OCI-LY7 (cell line): ENCODE results near the gene ARHGAP9. TPM values are rescaled to one million over a fixed set of nuclear protein-coding genes. Genes with fewer than 3 reads are reported as not detected.

Experiments
- BruUV-seq: library from RNA; stranded (reverse); fragments of 400-500 nt; replicated peaks from 2 replicates; lab custom pipeline; 2021; lab: Mats Ljungman, UMichigan
- CTCF ChIA-PET: fragments of 300-600 bp; sonication (Branson Sonifier 250); formaldehyde crosslinking; loops from one replicate; lab custom pipeline; 2022; ENCODE audit warnings: antibody characterized with exemption; ENCODE audit not compliant: unreplicated experiment; lab: Charles Lee
- POLR2A ChIA-PET: fragments of 300-600 bp; sonication (Branson Sonifier 250); formaldehyde crosslinking; loops from one replicate; lab custom pipeline; 2022; ENCODE audit warnings: antibody characterized with exemption; lab: Charles Lee
- DNase-seq: peaks from one replicate; pipeline ENCODE4 v3.0.0-alpha.2; 2015; ENCODE audit warnings: low spot score
- H2AFZ ChIP-seq: fragments of 200-600 bp; sonication (generic), shearing (Covaris generic); 2 replicates; pipeline ENCODE4 v1.6.1; 2014; ENCODE audit warnings: mild to moderate bottlenecking, antibody characterized with exemption, low read length, moderate library complexity
- H3K27ac ChIP-seq: fragments of 200-600 bp; sonication (generic); 2 replicates; pipeline ENCODE4 v1.5.1; 2014; ENCODE audit warnings: mixed run types, low read depth, mild to moderate bottlenecking, moderate library complexity, low read length, inconsistent platforms; ENCODE audit not compliant: poor library complexity, severe bottlenecking
- H3K36me3 ChIP-seq: fragments of 200-600 bp; sonication (generic); 2 replicates; pipeline ENCODE4 v1.6.1; 2014; ENCODE audit warnings: mild to moderate bottlenecking, antibody characterized with exemption, low read length, moderate library complexity, mixed read lengths; ENCODE audit not compliant: insufficient read depth
- H3K4me1 ChIP-seq: fragments of 200-600 bp; sonication (generic); 2 replicates; pipeline ENCODE4 v1.5.1; 2014; ENCODE audit warnings: mild to moderate bottlenecking, low read length; ENCODE audit not compliant: insufficient read depth, poor library complexity, severe bottlenecking
- H3K4me2 ChIP-seq: fragments of 200-600 bp; sonication (generic); 2 replicates; pipeline ENCODE4 v1.6.1; 2014; ENCODE audit warnings: mild to moderate bottlenecking, low read length
- H3K4me3 ChIP-seq: fragments of 200-600 bp; sonication (generic); 2 replicates; pipeline ENCODE4 v1.5.1; 2014; ENCODE audit warnings: mild to moderate bottlenecking, low read depth, low read length; ENCODE audit not compliant: poor library complexity, severe bottlenecking
- H3K79me2 ChIP-seq: fragments of 200-600 bp; sonication (generic); 2 replicates; pipeline ENCODE4 v1.6.1; 2016; ENCODE audit warnings: low read depth, mild to moderate bottlenecking, low read length, moderate library complexity, mixed read lengths; ENCODE audit not compliant: insufficient read depth
- H3K9me2 ChIP-seq: fragments of 200-600 bp; sonication (generic); 2 replicates; pipeline ENCODE4 v1.6.1; 2016; ENCODE audit warnings: mild to moderate bottlenecking, low read length, mixed read lengths; ENCODE audit not compliant: insufficient read depth
- H3K9me3 ChIP-seq: fragments of 200-600 bp; sonication (generic); 2 replicates; pipeline ENCODE4 v1.6.1; 2014; ENCODE audit warnings: mild to moderate bottlenecking, mixed run types, low read length, mixed read lengths
- H4K20me1 ChIP-seq: fragments of 200-600 bp; sonication (generic); 2 replicates; pipeline ENCODE4 v1.6.1; 2014; ENCODE audit warnings: mild to moderate bottlenecking, antibody characterized with exemption, low read length, moderate library complexity, mixed read lengths; ENCODE audit not compliant: insufficient read depth
- EZH2phosphoT487 ChIP-seq: fragments of 200-600 bp; sonication (generic); IDR thresholded peaks from 2 replicates; pipeline ENCODE4 v1.6.1; 2018; ENCODE audit warnings: low read depth, borderline replicate concordance, mild to moderate bottlenecking, mixed run types, antibody characterized with exemption, low read length, moderate library complexity, mixed read lengths
- intact Hi-C: fragments of 100-400 bp; cut with micrococcal nuclease; formaldehyde crosslinking; loops from one replicate; pipeline ENCODE4 v1.10.0; 2022; ENCODE audit not compliant: unreplicated experiment
- total RNA-seq, 2 experiments: library from RNA; depleted of rRNA in 1 of 2; stranded (reverse); fragments of >200 nt in 1 of 2; shearing (Covaris generic) in 1 of 2; gene quantifications; 2 replicates each; pipeline ENCODE4 v1.2.3, GENCODE V29; 2014 to 2022
- TF ChIP-seq, protein P1 (sequence below): fragments of 200-600 bp; sonication (generic); conservative IDR thresholded peaks from 2 replicates; pipeline ENCODE4 v1.5.1; 2014; ENCODE audit warnings: mild to moderate bottlenecking, antibody characterized with exemption, low read length, moderate library complexity, mixed read lengths

ARHGAP9 gene
- total RNA-seq, 2 experiments from 2014 or later: 66.2 to 111 TPM

DNA sequence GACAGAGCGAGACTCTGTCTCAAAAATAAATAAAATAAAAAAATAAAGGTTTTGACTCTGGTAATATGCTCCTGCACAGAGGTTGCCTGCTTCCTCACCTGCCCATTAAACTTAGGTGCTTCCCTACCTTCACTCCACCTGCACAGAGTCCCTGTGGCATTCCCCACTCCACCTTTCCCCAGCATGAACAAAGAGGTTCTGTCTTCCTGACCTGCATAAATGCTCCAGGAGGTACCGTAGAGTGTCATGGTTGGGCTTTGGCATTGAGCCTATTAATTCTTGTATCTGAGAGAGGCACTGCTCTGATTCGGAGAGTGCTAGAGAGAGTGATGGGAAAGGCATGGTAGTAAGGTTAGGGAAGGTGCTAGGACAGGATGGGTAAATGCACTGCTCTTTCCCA is 6.3 kb downstream of the ARHGAP9 start:
- H3K9me3 ChIP-seq: no peaks in the 10 kb centered on the region
- no peak for TF ChIP-seq EZH2phosphoT487
- TF ChIP-seq, protein P1, sequence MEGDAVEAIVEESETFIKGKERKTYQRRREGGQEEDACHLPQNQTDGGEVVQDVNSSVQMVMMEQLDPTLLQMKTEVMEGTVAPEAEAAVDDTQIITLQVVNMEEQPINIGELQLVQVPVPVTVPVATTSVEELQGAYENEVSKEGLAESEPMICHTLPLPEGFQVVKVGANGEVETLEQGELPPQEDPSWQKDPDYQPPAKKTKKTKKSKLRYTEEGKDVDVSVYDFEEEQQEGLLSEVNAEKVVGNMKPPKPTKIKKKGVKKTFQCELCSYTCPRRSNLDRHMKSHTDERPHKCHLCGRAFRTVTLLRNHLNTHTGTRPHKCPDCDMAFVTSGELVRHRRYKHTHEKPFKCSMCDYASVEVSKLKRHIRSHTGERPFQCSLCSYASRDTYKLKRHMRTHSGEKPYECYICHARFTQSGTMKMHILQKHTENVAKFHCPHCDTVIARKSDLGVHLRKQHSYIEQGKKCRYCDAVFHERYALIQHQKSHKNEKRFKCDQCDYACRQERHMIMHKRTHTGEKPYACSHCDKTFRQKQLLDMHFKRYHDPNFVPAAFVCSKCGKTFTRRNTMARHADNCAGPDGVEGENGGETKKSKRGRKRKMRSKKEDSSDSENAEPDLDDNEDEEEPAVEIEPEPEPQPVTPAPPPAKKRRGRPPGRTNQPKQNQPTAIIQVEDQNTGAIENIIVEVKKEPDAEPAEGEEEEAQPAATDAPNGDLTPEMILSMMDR: no peak
- H3K27ac ChIP-seq: no peak overlapping the region
- no peaks in the 10 kb centered on the region for H4K20me1 ChIP-seq
- H3K4me1 ChIP-seq: peaks cover 27% of the 10 kb centered on the region
- H3K4me2 ChIP-seq: no peak overlapping the region
- no peak overlapping the region for H3K4me3 ChIP-seq
- peaks cover 63% of the 10 kb centered on the region for H3K36me3 ChIP-seq
- no TSS peak for BruUV-seq
- no peak overlapping the region for H2AFZ ChIP-seq
- no peaks in the 10 kb centered on the region for H3K9me2 ChIP-seq
- CTCF ChIA-PET: no interaction called here
- POLR2A ChIA-PET: no interaction called here
- DNase-seq: no peak
- intact Hi-C loops: no loop called here
- H3K79me2 ChIP-seq: peaks cover 12% of the 10 kb centered on the region; the same call in 1 of the 2 replicates

DNA sequence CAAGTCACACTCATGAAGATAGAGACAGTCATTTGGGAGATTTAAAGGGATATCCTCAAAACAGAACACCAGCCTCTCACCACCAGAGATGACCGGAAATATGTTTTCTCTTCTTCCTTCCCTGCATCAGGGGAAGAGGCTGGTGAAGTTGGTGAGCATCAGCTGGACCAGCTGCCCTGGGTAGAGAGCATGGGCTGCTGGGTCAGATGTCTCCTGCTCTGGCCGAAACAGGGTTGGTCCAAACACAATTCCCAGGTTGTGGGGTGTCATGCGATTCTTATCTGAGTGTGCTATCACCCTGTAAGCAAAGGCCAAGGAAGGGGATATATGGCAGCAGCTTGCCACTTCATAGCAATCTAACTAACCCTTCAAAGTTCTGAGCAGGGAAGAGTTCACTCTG is 7.3 kb downstream of the ARHGAP9 start:
- no TSS peak for BruUV-seq
- Histone ChIP-seq H3K9me2 (no peaks in the 10 kb centered on the region), H3K4me2 (no peak overlapping the region), H3K79me2 (peaks cover 12% of the 10 kb centered on the region; the same call in 1 of the 2 replicates), H3K4me1 (peaks cover 17% of the 10 kb centered on the region), H2AFZ (no peak overlapping the region), H3K36me3 (peaks cover 66% of the 10 kb centered on the region), H3K4me3 (no peak overlapping the region), H3K27ac (no peak overlapping the region), H4K20me1 (no peaks in the 10 kb centered on the region), H3K9me3 (no peaks in the 10 kb centered on the region)
- intact Hi-C loops: no loop called here
- no peak for DNase-seq
- no peak for TF ChIP-seq EZH2phosphoT487
- TF ChIP-seq, protein P1: no peak
- POLR2A ChIA-PET: no interaction called here
- CTCF ChIA-PET: no interaction called here

DNA sequence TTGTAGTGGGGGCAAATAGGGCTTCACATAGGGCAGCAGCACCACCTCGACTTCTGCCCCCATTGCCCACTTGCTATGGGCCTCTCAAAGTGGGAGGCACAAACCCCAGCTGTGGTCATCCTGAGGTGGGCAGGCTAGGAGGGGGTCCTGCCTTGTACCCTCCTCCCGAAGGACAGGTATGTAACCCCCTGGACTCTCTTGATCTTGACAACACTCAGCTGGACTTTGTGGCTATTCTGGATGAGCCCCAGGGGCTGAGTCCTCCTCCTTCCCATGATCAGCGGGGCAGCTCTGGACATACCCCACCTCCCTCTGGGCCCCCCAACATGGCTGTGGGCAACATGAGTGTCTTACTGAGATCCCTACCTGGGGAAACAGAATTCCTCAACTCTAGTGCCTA is 8.0 kb downstream of the ARHGAP9 start:
- POLR2A ChIA-PET: interaction anchor here (0.6 to 1.2 kb wide), 2 partner anchors 8 to 9 kb away, joined by 3 to 4 read pairs; no protein-coding TSS in a partner anchor
- Histone ChIP-seq H3K36me3 (peaks cover 66% of the 10 kb centered on the region), H3K9me2 (no peaks in the 10 kb centered on the region), H2AFZ (no peak overlapping the region), H3K9me3 (no peaks in the 10 kb centered on the region), H3K4me1 (peaks cover 12% of the 10 kb centered on the region), H3K4me3 (no peak overlapping the region), H3K27ac (no peak overlapping the region), H3K4me2 (no peak overlapping the region), H4K20me1 (no peaks in the 10 kb centered on the region), H3K79me2 (peaks cover 5% of the 10 kb centered on the region; the same call in 1 of the 2 replicates)
- BruUV-seq: no TSS peak
- no peak for DNase-seq
- TF ChIP-seq, protein P1: no peak
- no peak for TF ChIP-seq EZH2phosphoT487
- intact Hi-C loops: no loop called here
- CTCF ChIA-PET: no interaction called here
